ENCODE data around the gene TNS3. TPM values are rescaled to one million over a fixed set of nuclear protein-coding genes. Genes with fewer than 3 reads are reported as not detected.
A peak's percentile ranks its signal among the peaks of the same experiment; 100 is the strongest.

The TNS3 gene
- total and polyA plus RNA-seq, 10 of the 15 experiments (the other 5 are each of a cell fraction or from before 2014, with no cell fraction given), result 0.27 to 2.7 (median 0.79) TPM

DNA sequence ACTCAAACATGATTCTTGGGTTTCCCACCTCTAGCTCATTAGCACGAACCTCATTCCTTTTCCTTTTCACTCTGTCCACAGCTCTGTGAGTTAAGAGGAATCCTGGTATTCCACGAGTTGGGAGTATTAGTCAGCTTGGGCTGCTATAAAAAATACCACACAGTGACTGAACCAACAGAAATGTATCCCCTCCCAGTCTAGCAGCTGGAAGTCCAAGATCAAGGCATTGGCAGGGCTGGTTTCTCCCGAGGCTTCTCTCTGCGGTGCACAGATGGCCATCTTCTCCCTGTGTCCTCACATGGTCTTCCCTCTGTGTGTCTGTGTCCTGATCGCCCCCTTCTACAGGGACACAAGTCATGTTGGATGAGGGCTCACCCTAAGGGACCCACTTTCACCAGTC lies 261.6 kb downstream of the TNS3 start (continued):
- TF ChIP-seq, protein P1, sequence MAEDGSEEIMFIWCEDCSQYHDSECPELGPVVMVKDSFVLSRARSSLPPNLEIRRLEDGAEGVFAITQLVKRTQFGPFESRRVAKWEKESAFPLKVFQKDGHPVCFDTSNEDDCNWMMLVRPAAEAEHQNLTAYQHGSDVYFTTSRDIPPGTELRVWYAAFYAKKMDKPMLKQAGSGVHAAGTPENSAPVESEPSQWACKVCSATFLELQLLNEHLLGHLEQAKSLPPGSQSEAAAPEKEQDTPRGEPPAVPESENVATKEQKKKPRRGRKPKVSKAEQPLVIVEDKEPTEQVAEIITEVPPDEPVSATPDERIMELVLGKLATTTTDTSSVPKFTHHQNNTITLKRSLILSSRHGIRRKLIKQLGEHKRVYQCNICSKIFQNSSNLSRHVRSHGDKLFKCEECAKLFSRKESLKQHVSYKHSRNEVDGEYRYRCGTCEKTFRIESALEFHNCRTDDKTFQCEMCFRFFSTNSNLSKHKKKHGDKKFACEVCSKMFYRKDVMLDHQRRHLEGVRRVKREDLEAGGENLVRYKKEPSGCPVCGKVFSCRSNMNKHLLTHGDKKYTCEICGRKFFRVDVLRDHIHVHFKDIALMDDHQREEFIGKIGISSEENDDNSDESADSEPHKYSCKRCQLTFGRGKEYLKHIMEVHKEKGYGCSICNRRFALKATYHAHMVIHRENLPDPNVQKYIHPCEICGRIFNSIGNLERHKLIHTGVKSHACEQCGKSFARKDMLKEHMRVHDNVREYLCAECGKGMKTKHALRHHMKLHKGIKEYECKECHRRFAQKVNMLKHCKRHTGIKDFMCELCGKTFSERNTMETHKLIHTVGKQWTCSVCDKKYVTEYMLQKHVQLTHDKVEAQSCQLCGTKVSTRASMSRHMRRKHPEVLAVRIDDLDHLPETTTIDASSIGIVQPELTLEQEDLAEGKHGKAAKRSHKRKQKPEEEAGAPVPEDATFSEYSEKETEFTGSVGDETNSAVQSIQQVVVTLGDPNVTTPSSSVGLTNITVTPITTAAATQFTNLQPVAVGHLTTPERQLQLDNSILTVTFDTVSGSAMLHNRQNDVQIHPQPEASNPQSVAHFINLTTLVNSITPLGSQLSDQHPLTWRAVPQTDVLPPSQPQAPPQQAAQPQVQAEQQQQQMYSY (CRISPR knock-in tag; IDR thresholded peaks at IDR 0.05), result no peak
- TF ChIP-seq, protein P2, sequence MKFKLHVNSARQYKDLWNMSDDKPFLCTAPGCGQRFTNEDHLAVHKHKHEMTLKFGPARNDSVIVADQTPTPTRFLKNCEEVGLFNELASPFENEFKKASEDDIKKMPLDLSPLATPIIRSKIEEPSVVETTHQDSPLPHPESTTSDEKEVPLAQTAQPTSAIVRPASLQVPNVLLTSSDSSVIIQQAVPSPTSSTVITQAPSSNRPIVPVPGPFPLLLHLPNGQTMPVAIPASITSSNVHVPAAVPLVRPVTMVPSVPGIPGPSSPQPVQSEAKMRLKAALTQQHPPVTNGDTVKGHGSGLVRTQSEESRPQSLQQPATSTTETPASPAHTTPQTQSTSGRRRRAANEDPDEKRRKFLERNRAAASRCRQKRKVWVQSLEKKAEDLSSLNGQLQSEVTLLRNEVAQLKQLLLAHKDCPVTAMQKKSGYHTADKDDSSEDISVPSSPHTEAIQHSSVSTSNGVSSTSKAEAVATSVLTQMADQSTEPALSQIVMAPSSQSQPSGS (IDR thresholded peaks at IDR 0.05; ENCODE audit: low read length), result no peak
- TF ChIP-seq PML (IDR thresholded peaks at IDR 0.05; ENCODE audit: low read length), result no peak
- TF ChIP-seq, protein P3, sequence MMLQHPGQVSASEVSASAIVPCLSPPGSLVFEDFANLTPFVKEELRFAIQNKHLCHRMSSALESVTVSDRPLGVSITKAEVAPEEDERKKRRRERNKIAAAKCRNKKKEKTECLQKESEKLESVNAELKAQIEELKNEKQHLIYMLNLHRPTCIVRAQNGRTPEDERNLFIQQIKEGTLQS (IDR thresholded peaks at IDR 0.05; ENCODE audit: borderline replicate concordance, extremely low read depth, low read depth, low read length), result no peak
- no peak for TF ChIP-seq NR2F1 (conservative IDR thresholded peaks at IDR 0.05)

GRCh38 chr7:47318395-47319182 lies 263.3 kb downstream of the TNS3 start:
- Histone ChIP-seq H3K36me3 (ENCODE audit: control insufficient read depth in 2 of 2, insufficient read depth in 2 of 2, low read length in 1 of 2) (no peaks in the 10 kb centered on the region), H3K4me2 (ENCODE audit: control insufficient read depth, insufficient read depth) (no peak overlapping the region; the same call in 1 of the 2 replicates), H2AFZ (ENCODE audit: control insufficient read depth, low read depth, low read length) (no peak overlapping the region), H3K9me3 (replicated peaks; ENCODE audit: control insufficient read depth, insufficient read depth, low read length) (no peaks in the 10 kb centered on the region; the same call in 2 of the 3 replicates), H3K4me1 (ENCODE audit: control insufficient read depth, insufficient read depth, low read length) (peaks cover 5% of the 10 kb centered on the region), H3K79me2 (ENCODE audit: control insufficient read depth, insufficient read depth, low read length) (no peaks in the 10 kb centered on the region), H3K27ac (ENCODE audit: control insufficient read depth, insufficient read depth) (no peak overlapping the region), H3K9ac (ENCODE audit: control insufficient read depth, insufficient read depth, low read length) (no peak overlapping the region), H3K4me3 (no peak overlapping the region), H4K20me1 (ENCODE audit: control insufficient read depth, insufficient read depth) (no peaks in the 10 kb centered on the region), H3K27me3 (replicated peaks in 1 of 2; ENCODE audit: control insufficient read depth in 2 of 2, insufficient read depth in 2 of 2, low read length in 1 of 2) (no peaks in the 10 kb centered on the region)
- SMC1A ChIA-PET (ENCODE audit: uncharacterized antibody, unreplicated experiment), result no interaction called here
- FAIRE-seq (no peak), ATAC-seq (no peak), DNase-seq (ENCODE audit: low read depth, low spot score) (peak; percentile 9)
- POLR2A ChIA-PET, result no interaction called here
- intact Hi-C loops (cut with micrococcal nuclease; ENCODE audit: unreplicated experiment) (no loop called here), in situ Hi-C loops (cut with MboI) (no loop called here)
- CTCF ChIA-PET, result no interaction called here
- WGBS (ENCODE audit: insufficient coverage, insufficient replicate concordance, low lambda C conversion rate, missing lambda C conversion rate), result 52% methylated on average over 9 of the region's 9 CpGs
- peak; percentile 15; the same call in 1 of the 2 replicates for TF ChIP-seq RUNX3 (IDR thresholded peaks at IDR 0.05; ENCODE audit: low read length)
- TF ChIP-seq NFYB (IDR thresholded peaks at IDR 0.05; ENCODE audit: insufficient read depth, low read depth, low read length), result no peak
- RAD21 ChIA-PET (ENCODE audit: unreplicated experiment), result no interaction called here
- BruUV-seq (replicated peaks), result no TSS peak

All from GM12878 (cell line).